Measurements from ENCODE around the gene CAPN2.
"Not testable (repeated sequence)": the region's sequence is repeated elsewhere in the genome, so short reads cannot be mapped to it uniquely, and the experiment has no call there.

The CAPN2 gene

GRCh38 chr1:223739366-223740037 lies 27.2 kb downstream of the CAPN2 start:
- DNase-seq: peak; percentile 43

- not testable (repeated sequence) for DNase-seq
Observed at GRCh38 chr1:223740038-223740736, 27.8 kb downstream of the CAPN2 start.

GRCh38 chr1:223741861-223742260 lies 29.5 kb downstream of the CAPN2 start:
- peak; percentile 89 for DNase-seq

GRCh38 chr1:223742856-223743517 lies 30.6 kb downstream of the CAPN2 start:
- peak; percentile 65 for DNase-seq

GRCh38 chr1:223745731-223746130 lies 33.4 kb downstream of the CAPN2 start:
- DNase-seq: peak; percentile 38

GRCh38 chr1:223747838-223748335 lies 35.5 kb downstream of the CAPN2 start:
- DNase-seq: peak; percentile 44

- peak; percentile 52 for DNase-seq
Observed at GRCh38 chr1:223748405-223748772, 36.0 kb downstream of the CAPN2 start.

- peak; percentile 50 for DNase-seq
Observed at GRCh38 chr1:223748773-223749733, 36.7 kb downstream of the CAPN2 start.

- DNase-seq: no peak
Observed at GRCh38 chr1:223750730-223751570, 38.6 kb downstream of the CAPN2 start.

- DNase-seq: no peak
Observed at GRCh38 chr1:223751696-223752095, 39.4 kb downstream of the CAPN2 start.

GRCh38 chr1:223752721-223753515 lies 40.6 kb downstream of the CAPN2 start:
- DNase-seq: no peak

GRCh38 chr1:223754681-223755431 lies 42.5 kb downstream of the CAPN2 start:
- no peak for DNase-seq

- no peak for DNase-seq
Observed at GRCh38 chr1:223755432-223755792, 43.1 kb downstream of the CAPN2 start.

GRCh38 chr1:223755992-223756775 lies 43.8 kb downstream of the CAPN2 start:
- DNase-seq: no peak

- no peak for DNase-seq
Observed at GRCh38 chr1:223756806-223757700, 44.7 kb downstream of the CAPN2 start.

GRCh38 chr1:223758734-223759133 lies 46.4 kb downstream of the CAPN2 start:
- no peak for DNase-seq

GRCh38 chr1:223759273-223759672 lies 46.9 kb downstream of the CAPN2 start:
- no peak for DNase-seq

GRCh38 chr1:223760833-223761232 lies 48.5 kb downstream of the CAPN2 start:
- DNase-seq: no peak

Measured in EL (cell line).